ENCODE data around the gene KLK14. TPM values are rescaled to one million over a fixed set of nuclear protein-coding genes. Genes with fewer than 3 reads are reported as not detected.

Gene KLK14
- total RNA-seq, 1 donor from 2014 or later: not detected

GRCh38 chr19:51078104-51078503 lies 4.6 kb downstream of the KLK14 start:
- Histone ChIP-seq H3K36me3 (no peaks in the 10 kb centered on the region), H3K27me3 (no peaks in the 10 kb centered on the region), H3K4me3 (no peak overlapping the region), H3K4me1 (no peaks in the 10 kb centered on the region), H3K9me3 (peaks cover 0 to 13% of the 10 kb centered on the region in 2 donors), H3K27ac (no peak overlapping the region)
- DNase-seq (ENCODE audit: low spot score in 2 of 2): no peak
- intact Hi-C loops (cut with DNase I): no loop called here
- TF ChIP-seq CTCF (IDR thresholded peaks at IDR 0.05): no peak

GRCh38 chr19:51076631-51077213 lies 6.0 kb downstream of the KLK14 start:
- Histone ChIP-seq H3K27me3 (no peaks in the 10 kb centered on the region), H3K4me1 (no peaks in the 10 kb centered on the region), H3K36me3 (no peaks in the 10 kb centered on the region), H3K27ac (no peak overlapping the region), H3K9me3 (peaks cover 0 to 16% of the 10 kb centered on the region in 2 donors), H3K4me3 (no peak overlapping the region)
- TF ChIP-seq CTCF (IDR thresholded peaks at IDR 0.05): no peak
- DNase-seq (ENCODE audit: low spot score in 2 of 2): no peak
- intact Hi-C loops (cut with DNase I): no loop called here

GRCh38 chr19:51075998-51076397 lies 6.7 kb downstream of the KLK14 start:
- H3K4me1 ChIP-seq: no peaks in the 10 kb centered on the region
- H3K9me3 ChIP-seq: peaks cover 0 to 16% of the 10 kb centered on the region in 2 donors
- no peak overlapping the region for H3K4me3 ChIP-seq
- no peak for DNase-seq (ENCODE audit: low spot score in 2 of 2)
- no peak for TF ChIP-seq CTCF (IDR thresholded peaks at IDR 0.05)
- intact Hi-C loops (cut with DNase I): no loop called here
- no peaks in the 10 kb centered on the region for H3K36me3 ChIP-seq
- no peak overlapping the region for H3K27ac ChIP-seq
- H3K27me3 ChIP-seq: no peaks in the 10 kb centered on the region

GRCh38 chr19:51071095-51071405 lies 11.6 kb downstream of the KLK14 start:
- no peak for DNase-seq (ENCODE audit: low spot score in 2 of 2)
- no peak for TF ChIP-seq CTCF (IDR thresholded peaks at IDR 0.05)
- H3K27ac ChIP-seq: no peak overlapping the region
- no peaks in the 10 kb centered on the region for H3K4me1 ChIP-seq
- H3K27me3 ChIP-seq: no peaks in the 10 kb centered on the region
- peaks cover 0 to 16% of the 10 kb centered on the region in 2 donors for H3K9me3 ChIP-seq
- intact Hi-C loops (cut with DNase I): no loop called here
- no peak overlapping the region for H3K4me3 ChIP-seq
- no peaks in the 10 kb centered on the region for H3K36me3 ChIP-seq

- intact Hi-C loops (cut with DNase I): no loop called here
- Histone ChIP-seq H3K27ac (no peak overlapping the region), H3K9me3 (peaks cover 0 to 16% of the 10 kb centered on the region in 2 donors), H3K27me3 (no peaks in the 10 kb centered on the region), H3K4me1 (no peaks in the 10 kb centered on the region), H3K4me3 (no peak overlapping the region), H3K36me3 (no peaks in the 10 kb centered on the region)
- DNase-seq (ENCODE audit: low spot score in 2 of 2): no peak
- no peak for TF ChIP-seq CTCF (IDR thresholded peaks at IDR 0.05)
These were observed 12.2 kb downstream of the KLK14 start for GRCh38 chr19:51070334-51071094.

All from ascending aorta (tissue), 2 donors.